COLO668 (cell line): ENCODE results near the gene RAVER1.
A peak's percentile ranks its signal among the peaks of the same experiment; 100 is the strongest.
"Not testable (repeated sequence)": the region's sequence is repeated elsewhere in the genome, so short reads cannot be mapped to it uniquely, and the experiment has no call there.

Experiments used
- DNase-seq: peaks from one replicate; lab custom pipeline; 2025; ENCODE audit not compliant: unreplicated experiment; lab: John Stamatoyannopoulos, UW

The RAVER1 gene, protein sequence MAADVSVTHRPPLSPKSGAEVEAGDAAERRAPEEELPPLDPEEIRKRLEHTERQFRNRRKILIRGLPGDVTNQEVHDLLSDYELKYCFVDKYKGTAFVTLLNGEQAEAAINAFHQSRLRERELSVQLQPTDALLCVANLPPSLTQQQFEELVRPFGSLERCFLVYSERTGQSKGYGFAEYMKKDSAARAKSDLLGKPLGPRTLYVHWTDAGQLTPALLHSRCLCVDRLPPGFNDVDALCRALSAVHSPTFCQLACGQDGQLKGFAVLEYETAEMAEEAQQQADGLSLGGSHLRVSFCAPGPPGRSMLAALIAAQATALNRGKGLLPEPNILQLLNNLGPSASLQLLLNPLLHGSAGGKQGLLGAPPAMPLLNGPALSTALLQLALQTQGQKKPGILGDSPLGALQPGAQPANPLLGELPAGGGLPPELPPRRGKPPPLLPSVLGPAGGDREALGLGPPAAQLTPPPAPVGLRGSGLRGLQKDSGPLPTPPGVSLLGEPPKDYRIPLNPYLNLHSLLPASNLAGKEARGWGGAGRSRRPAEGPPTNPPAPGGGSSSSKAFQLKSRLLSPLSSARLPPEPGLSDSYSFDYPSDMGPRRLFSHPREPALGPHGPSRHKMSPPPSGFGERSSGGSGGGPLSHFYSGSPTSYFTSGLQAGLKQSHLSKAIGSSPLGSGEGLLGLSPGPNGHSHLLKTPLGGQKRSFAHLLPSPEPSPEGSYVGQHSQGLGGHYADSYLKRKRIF

DNA sequence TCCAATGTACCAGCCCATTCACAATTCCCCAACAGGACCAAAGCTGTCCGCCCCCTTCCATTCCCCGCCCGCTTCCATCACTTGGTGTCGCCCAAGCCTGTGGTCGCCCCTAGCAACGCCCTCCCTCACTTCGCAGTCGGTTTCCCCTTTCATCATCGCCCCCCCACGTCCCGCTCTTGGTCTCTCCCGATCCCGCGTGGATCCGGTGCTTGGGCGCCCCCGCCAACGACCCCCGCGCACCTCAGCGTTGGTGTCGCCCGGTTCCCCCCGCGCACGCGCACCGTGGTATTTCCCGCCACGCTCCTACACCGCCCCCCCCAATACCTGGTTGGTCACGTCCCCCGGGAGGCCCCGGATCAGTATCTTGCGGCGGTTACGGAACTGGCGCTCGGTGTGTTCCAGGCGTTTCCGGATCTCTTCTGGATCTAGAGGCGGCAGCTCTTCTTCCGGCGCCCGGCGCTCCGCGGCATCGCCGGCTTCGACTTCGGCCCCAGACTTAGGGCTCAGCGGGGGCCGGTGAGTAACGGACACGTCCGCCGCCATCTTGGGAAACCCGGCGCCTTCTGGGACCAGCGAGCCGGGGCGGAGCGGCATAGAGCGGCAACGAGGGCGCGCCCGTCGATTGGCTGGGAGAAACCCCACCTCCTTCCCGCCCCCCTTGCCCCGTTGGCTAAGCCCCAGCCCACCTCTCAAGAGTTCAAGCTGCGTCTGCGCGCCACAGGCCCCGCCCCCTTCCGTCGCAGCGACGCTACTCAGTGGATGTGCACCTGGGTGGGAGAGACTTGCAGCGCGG, at the start of gene RAVER1:
Gene RAVER1, minus strand, starts transcription at position 565 of the 793 bp plus-strand sequence. Its CDS starts 22 bp downstream, at position 543.
- peak; percentile 98 for DNase-seq

DNA sequence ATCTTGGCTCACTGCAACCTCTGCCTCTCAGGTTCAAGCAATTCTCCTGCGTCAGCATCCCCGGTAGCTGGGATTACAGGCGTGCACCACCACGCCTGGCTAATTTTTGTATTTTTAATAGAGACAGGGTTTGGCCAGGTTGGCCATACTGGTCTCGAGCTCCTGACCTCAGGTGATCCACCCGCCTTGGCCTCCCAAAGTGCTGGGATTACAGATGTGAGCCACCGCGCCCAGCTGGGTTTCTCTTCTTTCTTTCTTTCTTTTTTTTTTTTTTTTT, 49.8 kb upstream of the RAVER1 start:
- DNase-seq = not testable (repeated sequence)

DNA sequence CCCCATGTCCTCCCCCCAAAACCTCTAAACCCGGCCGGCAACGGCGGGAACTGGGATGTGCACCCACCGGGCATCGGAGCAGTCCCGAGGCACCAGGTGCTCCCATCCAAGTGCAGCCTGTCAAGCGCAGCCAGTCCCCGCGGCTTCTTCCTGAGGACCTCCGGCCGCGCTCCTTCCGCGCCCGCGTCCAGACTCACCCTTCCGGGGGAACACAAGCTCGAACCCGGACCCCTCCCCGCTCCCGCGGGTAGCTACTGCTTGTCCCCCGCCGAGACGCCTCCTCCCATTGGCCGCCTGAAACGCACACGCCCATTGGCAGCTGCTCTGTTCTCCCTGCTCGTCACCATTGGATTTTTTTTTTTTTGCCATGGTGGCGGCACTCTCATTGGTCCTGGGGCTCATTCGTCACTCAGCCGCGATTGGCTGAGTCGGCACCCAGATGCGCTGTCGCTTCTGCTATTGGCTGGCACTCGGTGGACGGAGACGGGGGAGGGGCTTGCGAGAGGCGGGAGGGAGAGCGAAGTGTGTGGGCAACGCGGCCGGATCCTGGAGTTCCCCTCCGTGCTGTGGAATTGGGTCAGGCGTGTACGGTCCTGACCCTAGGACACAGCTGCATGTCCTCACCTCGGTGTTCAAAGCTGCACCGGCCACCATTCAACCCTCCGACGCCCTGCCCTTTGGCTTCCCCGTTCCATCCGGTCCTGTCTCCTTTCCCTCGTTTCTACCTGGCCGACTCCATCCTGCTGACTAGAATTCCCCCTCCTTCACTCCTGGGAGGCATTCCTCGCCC, 47.2 kb upstream of the RAVER1 start, which contains the start of gene TYK2:
Gene TYK2, minus strand, starts transcription at position 260 of the 790 bp plus-strand sequence. CDS start 2,166 bp downstream, outside the sequence.
- DNase-seq = peak; percentile 97

DNA sequence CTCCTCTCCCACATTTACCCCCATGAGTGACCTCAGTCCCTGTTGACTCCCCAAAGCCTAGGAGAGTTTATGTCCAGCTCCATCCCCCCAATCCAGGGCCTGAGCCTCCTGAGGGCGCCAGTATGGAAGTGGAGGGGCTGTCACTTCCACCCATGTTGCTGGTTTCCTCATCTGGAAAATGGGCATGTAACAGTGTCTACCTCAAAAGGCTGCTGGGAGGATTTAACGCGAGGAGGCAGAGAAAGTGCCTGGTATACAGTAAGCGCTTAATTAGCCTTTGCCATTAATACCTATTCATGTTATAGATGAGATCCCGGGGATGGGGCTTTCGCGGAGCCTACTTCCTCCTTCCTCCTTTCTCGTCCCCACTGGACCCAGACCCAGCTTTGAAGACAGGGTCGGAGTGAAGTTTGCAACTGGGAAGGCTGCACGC, 46.6 kb upstream of the RAVER1 start:
- no peak for DNase-seq

DNA sequence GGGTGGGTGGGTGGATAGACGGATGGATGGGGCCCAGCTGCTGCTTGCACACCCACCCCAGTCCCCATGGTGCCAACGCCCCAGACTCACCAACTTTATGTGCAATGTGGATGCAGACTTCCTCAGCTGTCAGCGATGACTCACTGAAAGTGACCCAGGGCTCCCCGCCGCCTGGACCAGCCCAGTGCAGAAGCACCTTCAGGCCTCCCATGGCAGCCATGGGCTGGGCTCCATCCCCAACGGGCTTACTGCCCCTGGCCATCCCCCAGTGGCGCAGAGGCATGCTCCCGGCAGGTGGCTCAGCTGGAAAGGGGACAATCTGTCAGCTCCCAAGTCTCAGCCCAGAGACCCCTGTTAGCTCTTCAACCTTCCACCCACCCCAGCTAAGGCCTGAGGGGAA, 44.8 kb upstream of the RAVER1 start:
- no peak for DNase-seq

DNA sequence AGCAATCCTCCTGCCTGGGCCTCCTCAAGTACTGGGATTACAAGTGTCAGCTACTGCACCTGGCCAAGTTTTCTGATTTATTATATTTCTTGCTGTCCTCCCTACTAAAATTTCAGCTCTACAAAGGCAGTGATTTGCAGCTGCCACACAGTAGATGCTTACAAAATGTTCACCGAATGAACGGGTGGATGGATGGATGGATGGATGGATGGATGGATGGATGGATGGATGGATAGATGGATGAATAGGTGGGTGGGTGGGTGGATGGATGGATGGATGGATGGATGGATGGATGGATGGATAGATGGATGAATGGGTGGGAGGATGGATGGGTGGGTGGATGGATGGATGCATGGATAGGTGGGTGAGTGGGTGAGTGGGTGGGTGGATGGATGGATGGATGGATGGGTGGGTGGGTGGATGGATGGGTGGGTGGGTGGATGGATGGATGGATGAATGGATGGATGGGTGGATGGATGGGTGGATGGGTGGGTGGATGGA, 43.9 kb upstream of the RAVER1 start:
- not testable (repeated sequence) for DNase-seq

DNA sequence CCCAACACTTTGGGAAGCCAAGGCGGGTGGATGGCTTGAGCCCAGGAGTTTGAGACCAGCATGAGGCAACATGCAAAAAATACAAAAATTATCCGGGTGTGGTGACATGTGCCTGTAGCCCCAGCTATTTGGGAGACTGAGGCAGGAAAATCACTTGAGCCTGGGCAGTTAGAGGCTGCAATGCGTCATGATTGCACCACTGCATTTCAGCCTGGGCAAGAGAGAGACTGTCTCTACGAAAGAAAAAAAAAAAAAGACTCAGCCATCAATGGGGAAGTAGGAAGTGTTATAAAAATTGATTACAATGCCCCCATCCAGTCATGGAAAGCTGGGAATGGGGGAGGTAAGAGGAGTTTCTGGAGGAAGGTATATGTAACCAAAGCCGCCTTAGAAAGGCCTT, 41.6 kb upstream of the RAVER1 start:
- no peak for DNase-seq

DNA sequence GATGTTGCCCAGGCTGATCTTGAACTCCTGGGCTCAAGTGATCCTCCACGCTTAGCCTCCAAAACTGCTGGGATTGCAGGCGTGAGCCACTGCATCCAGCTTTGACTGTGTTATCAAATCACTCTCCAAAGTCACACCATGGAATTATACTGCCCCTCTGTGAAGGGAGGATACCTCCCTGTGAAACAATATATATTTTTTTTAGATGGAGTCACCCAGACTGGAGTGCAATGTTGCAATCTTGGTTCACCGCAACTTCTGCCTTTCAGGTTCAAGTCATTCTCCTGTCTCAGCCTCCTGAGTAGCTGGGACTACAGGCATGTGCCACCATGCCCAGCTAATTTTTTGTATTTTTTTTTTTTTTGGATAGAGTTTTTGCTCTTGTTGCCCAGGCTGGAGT, 39.4 kb upstream of the RAVER1 start:
- DNase-seq = no peak

DNA sequence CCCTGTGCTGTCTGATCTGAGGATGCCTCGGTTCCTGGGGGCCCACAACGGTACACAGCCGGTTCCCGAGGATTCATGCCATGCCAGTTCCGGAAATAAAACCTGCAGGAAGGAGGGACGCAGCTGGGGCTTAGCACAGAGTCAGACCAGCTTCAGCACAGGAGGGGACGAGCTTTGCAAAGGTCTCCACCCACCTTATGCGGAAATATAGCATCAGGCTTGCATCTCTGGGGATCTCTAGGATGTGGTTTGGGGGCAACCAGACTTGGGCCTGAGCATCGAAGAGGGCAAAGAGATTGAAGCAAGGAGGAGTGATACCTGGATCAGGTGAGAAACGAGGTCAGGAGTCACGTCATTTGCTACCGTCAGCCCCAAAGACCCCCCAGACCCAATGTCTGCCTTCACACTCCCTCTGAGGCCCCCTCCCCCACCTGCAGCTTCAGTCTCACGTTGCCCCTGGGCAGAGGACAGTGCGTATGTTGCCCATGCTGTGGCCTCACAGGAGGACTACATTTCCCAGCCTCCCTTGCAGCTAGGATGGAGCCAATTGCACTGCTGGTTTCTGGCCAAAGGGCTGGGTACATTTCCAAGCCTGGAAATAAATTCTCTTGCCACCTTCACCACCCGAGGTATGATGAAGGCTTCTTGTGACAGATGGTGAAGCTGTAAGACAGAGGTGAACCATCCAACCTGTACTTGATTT, 34.9 kb upstream of the RAVER1 start:
- DNase-seq = no peak

DNA sequence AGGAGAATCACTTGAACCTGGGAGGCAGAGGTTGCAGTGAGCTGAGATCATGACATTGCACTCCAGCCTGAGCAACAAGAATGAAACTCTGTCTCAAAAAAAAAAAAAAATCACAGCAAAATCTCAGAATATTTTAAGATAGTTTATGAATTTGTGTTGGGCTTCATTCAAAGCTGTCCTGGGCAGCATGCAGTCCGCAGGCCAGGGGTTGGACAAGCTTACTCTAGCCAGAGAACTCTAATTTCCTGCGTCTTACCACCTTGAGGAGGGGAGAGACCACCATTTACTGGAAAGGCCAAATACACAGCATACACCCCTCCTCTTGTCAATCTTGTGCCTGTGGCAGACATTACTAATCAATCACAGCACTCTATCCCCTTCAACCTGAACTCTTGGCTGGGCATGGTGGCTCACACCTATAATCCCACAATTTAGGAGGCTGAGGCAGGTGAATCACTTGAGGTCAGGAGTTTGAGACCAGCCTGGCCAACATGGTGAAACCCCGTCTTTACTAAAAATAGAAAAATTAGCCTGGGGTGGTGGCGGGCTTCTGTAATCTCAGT, 33.7 kb upstream of the RAVER1 start:
- DNase-seq = not testable (repeated sequence)

DNA sequence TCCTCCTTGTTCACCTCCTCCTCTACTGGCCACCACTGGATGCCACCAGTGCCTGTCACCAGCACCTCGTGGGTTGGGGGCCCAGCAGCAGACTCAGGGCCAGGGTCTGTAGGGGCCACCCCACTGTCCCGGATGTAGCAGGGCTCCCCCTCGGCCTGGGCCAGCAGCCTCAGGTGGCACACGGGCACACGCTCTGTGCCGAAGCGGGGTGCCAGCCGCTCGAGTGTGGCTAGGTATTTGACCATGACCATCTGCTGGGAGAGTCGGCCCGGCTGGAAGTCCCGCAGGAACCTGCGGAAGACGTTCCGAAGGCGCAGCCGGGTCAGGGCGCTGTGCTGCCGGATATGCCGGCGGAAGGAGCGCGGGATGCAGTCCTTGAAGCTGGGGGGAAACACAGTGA, 32.2 kb upstream of the RAVER1 start:
- no peak for DNase-seq

DNA sequence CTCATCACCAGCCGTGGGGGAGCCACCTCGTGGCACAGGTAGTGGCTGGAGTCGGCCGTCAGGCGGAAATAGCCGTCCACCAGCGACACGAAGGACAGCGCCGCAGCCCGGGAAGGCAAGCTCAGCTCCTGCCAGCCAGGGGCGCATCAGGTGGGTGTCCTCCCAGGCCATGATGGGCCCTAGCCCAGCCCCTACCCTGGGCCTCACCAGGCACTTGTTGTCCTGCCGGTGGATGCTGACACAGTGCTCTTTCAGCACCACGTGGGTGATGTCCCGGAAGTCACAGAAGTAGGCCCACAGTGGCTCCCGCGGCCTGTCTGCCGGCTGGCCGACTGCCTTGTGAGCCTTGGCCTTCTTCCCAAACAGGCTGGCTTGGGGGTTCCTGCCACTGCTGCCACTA, 31.3 kb upstream of the RAVER1 start:
- no peak for DNase-seq

DNA sequence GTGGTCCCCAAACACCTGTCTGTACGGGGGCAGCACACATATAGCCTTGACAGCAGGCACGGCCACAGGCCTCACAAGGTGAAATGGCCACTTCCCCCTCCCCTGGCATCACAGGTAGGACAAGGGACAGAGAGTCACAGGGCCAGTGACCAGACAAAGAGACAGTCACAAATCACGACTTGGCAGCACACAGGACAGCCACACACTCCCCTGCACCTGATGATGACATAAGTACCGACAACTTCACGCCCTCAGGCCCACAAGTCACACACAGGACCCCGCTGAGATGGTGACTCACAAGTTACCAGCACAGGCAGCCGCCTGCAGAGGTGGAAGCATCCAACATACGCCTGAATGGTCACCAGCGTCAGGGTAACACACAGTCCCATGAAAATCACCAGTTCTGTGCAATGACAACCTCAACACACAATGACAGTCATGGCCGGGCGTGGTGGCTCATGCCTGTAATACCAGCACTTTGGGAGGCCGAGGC, 30.5 kb upstream of the RAVER1 start:
- DNase-seq = no peak

DNA sequence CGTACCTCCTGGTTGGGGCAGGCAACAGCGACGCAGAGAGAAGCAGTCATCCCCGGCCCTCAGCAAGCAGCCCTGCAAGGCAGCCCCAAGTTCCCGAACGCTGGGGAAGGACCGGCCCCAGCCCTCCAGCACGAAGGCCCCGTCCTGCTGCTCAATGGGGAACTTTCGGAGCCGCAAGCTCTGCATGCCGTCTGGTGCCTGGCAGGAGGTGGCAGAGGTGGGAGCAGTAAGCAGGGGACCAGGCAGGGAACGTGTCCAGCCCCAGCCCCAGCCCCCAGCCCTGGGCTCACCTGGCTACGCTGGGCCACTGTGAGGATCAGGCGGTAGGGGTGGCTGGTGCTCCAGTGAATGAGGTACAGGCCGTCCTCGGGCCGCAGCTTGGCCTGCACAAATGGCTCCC, 28.9 kb upstream of the RAVER1 start:
- DNase-seq = no peak

DNA sequence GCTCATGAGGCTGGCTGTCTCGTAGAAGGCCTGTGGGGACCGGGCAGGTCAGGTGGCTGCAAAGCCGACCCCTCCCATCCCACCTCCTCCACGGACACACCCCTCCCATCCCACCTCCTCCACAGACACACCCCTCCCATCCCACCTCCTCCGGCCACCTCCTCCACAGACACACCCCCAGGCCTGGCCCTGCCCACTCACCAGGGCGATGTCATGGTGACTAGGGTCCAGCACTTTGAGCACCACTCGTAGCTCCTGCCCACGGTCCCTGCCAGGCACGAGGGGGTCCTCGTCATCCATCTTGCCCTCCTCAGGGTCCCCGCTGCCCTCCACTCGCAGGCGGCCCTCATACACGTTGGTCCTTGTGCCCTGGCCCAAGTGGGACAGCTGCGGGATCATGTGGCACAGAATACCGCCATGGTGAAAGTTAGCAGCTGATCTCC, 28.3 kb upstream of the RAVER1 start:
- DNase-seq = no peak

DNA sequence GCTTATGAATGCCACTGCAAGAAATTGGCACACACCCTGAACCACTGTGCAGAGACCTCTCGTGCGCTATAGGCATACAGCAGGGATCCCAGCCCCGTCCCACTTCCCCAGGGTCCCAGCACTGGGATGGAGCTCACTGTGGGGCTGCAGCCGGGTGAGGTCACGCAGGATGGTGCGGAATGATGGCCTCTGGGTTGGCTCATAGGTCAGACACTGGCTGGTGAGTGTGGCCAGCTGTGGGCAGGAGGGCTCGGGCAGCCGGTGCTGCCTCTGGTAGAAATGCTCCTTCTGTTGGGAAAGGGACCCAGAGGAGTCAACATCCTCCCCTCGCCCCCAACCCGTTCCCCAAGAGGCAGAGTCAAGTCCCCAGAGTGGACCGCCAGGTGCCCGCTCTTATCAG, 23.1 kb upstream of the RAVER1 start:
- DNase-seq = no peak

DNA sequence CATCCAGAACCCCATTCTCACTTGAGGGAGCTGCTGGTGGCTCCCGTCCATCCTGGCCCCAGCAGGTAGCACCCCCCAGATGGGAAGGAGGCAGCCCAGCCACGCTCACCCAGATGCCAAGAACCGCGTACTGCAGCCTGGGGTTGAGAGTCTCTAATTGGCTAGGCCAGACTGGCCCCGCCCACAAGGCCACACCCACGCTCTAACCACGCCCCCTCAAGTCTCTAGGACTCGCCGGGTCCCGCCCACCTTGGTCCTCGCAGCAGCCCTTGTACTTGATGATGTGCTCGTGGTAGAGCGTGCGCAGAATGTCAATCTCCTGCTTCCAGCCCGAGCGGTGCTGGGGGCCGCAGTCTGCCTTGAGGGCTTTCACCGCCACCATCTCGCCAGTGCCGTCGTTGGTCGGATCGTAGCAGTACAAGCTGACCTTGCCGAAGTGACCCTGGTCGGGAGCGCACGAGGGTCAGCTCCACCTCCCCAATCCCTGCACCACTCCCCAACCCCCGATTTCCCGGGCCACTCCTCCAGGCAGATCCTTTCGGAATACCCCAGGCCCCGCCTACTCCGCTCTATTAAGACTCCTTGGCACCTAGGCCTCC, 20.6 kb upstream of the RAVER1 start:
- peak; percentile 35 for DNase-seq

DNA sequence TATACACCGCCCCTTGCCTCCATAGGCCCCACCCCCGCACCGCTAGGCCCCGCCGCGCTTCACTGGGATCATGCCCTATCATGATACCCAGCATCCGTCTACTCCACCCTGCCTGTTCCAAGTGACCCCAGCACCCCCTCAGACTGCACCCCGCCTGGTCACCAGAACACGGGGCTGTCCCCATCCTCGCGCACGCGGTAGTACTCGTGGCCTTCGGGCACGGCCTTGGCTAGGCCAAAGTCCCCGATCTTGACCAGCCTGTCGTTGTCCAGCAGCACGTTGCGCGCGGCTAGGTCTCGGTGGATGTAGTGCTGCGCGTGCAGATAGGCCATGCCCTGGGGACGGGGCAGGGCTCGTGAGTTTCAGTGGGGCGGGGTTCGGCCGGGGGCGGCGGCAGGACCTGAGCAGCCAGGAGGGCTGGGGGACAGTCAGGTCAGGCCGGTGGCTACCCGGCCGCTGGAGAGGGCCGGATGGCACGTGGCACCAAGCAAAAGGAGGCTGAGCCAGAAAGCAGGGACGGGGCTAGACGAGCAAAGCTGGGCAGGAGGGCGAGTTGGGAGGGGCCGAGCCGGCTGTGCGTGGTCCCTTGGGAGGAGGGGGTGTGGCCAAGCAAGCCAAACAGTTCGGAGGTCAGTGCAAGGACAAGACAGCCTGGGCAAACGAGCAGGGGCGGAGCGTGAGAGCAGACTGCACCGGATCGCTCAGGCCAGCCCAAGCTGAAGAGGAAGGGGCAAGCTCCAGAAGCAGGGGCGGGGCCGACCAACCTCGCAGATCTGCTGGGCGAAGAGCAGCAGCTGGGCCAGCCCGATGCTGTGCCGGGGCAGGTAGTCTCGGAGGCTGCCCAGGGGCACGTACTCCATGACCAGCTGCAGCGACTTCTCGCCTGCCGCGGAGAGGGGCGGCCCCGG, 19.7 kb upstream of the RAVER1 start:
- DNase-seq = no peak
